Measurements from ENCODE around the gene BIRC3. TPM values are rescaled to one million over a fixed set of nuclear protein-coding genes. Genes with fewer than 3 reads are reported as not detected.
A peak's percentile ranks its signal among the peaks of the same experiment; 100 is the strongest.

The BIRC3 gene
- total and polyA plus RNA-seq, 2 of the 4 experiments (the other 2 are of a cell fraction): 2.2 to 5.0 TPM

DNA sequence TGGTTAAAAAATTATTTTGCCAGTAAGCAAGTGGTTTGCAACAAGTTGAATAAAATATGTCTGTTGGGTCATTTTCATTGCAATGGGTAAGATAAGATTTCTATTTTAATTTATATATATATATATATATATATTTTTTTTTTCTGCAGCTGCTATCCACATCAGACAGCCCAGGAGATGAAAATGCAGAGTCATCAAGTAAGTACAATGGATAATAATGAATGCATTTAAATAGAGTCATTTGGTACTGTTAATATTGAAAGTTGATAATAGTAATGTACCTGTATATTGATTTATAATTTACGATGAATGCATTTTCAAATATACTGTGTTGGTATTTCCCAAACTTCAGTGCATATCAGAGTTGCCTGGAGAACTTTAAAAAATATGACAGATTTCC lies 11.5 kb downstream of the BIRC3 start:
- H2BK5ac ChIP-seq (ENCODE audit: low read depth, low read length, poor library complexity, severe bottlenecking): no peak overlapping the region
- H3K18ac ChIP-seq (ENCODE audit: low read depth, low read length): no peak overlapping the region
- no peak overlapping the region for H3K14ac ChIP-seq (replicated peaks; ENCODE audit: low read depth, low read length)
- H2AK5ac ChIP-seq (ENCODE audit: low read depth, low read length): no peak overlapping the region
- H4K20me1 ChIP-seq (ENCODE audit: insufficient read depth, low read length): no peaks in the 10 kb centered on the region
- TF ChIP-seq MAFK (IDR thresholded peaks at IDR 0.05; ENCODE audit: low read depth, low read length) (peak; percentile 51), RCOR1 (IDR thresholded peaks at IDR 0.05; ENCODE audit: insufficient replicate concordance, low read length) (no peak)
- H3K79me1 ChIP-seq (ENCODE audit: low read depth in 1 of 2, low read length in 2 of 2): peaks cover 0 to 7% of the 10 kb centered on the region in 2 experiments; a peak in 1 of 4 replicates
- no peak overlapping the region for H4K91ac ChIP-seq (ENCODE audit: insufficient read depth, low read depth, low read length)
- H3K56ac ChIP-seq (ENCODE audit: extremely low read depth, insufficient read depth, low read length): no peak overlapping the region
- H2BK15ac ChIP-seq (ENCODE audit: low read depth, low read length): no peak overlapping the region
- no peak overlapping the region for H2AFZ ChIP-seq (replicated peaks; ENCODE audit: low read length, poor library complexity)
- dilution Hi-C loops (cut with HindIII; ENCODE audit: low sequenced_read_pairs, unreplicated experiment): no loop called here
- no peak overlapping the region for H2BK20ac ChIP-seq (ENCODE audit: low read depth, low read length)
- no peaks in the 10 kb centered on the region for H3K27me3 ChIP-seq (ENCODE audit: control insufficient read depth, insufficient read depth, low read length)
- peaks cover 6% of the 10 kb centered on the region for H3K4me1 ChIP-seq (ENCODE audit: control insufficient read depth, insufficient read depth, low read length)
- no peak overlapping the region for H2AK9ac ChIP-seq (replicated peaks; ENCODE audit: low read depth, low read length, poor library complexity)
- no peaks in the 10 kb centered on the region for H3K9me3 ChIP-seq (ENCODE audit: control insufficient read depth, insufficient read depth, low read length)
- H3K23ac ChIP-seq (ENCODE audit: low read depth, low read length): no peak overlapping the region
- WGBS, 2 experiments (ENCODE audit: extremely low coverage in 2 of 2, insufficient read length in 1 of 2): no CpG with 5 or more reads among the region's 1 CpG
- no peak overlapping the region for H3K4ac ChIP-seq (ENCODE audit: low read depth, low read length)
- no peaks in the 10 kb centered on the region; the same call in 1 of the 2 replicates for H3K9me1 ChIP-seq (ENCODE audit: insufficient read depth, low read length)
- CTCF ChIA-PET: no interaction called here
- ATAC-seq (ENCODE audit: low read depth) (no peak), DNase-seq (no peak)
- BruUV-seq (replicated peaks): no TSS peak
- H3K9ac ChIP-seq (ENCODE audit: low read depth, low read length): no peak overlapping the region
- no peak overlapping the region for H4K5ac ChIP-seq (ENCODE audit: low read depth, low read length)
- H3K36me3 ChIP-seq (ENCODE audit: control insufficient read depth, insufficient read depth, low read length): no peaks in the 10 kb centered on the region
- H3K4me2 ChIP-seq (ENCODE audit: low read depth, low read length): no peak overlapping the region
- H3K27ac ChIP-seq (ENCODE audit: insufficient read depth, low read length): no peak overlapping the region
- no peak overlapping the region for H3K4me3 ChIP-seq (ENCODE audit: insufficient read depth, low read depth, low read length)
- H2BK120ac ChIP-seq (ENCODE audit: low read depth, low read length): no peak overlapping the region
- POLR2A ChIA-PET (ENCODE audit: unreplicated experiment): no interaction called here
- in situ Hi-C loops (cut with MboI; ENCODE audit: low sequenced_read_pairs): no loop called here
- intact Hi-C loops (cut with micrococcal nuclease): no loop called here
- no peak overlapping the region for H4K8ac ChIP-seq (ENCODE audit: low read depth in 2 of 2, low read length in 2 of 2)

Data from IMR-90 (cell line).